Gastrocnemius medialis (tissue), 4 donors: ENCODE data around the gene RBL2. TPM values are rescaled to one million over a fixed set of nuclear protein-coding genes. Genes with fewer than 3 reads are reported as not detected.
"Not testable (repeated sequence)": the region's sequence is repeated elsewhere in the genome, so short reads cannot be mapped to it uniquely, and the experiment has no call there.

ENCODE experiments used
- ATAC-seq, 2 donors: fragments of 150-250 bp; one replicate each; pipeline ENCODE4 v1.9.1; 2016
- DNase-seq, 2 donors: peaks; one replicate each; pipeline ENCODE4 v3.0.0-alpha.2; 2019
- H3K27ac ChIP-seq, 4 donors: fragments of 200-600 bp; sonication (generic); 1 replicate in 1 of 4; 2 replicates in 3 of 4; pipeline ENCODE4 v1.5.1; 2016 to 2018; ENCODE audit warnings: mild to moderate bottlenecking in 2 of 4, moderate library complexity in 1 of 4
- H3K27me3 ChIP-seq, 3 donors: fragments of 200-600 bp; sonication (generic) in 2 of 3; 1 replicate in 1 of 3; 2 replicates in 2 of 3; pipeline versions ENCODE4 v1.5.1 to v1.6.0; 2016 to 2019; ENCODE audit warnings: mild to moderate bottlenecking in 1 of 3, moderate library complexity in 1 of 3
- H3K36me3 ChIP-seq, 2 donors: fragments of 200-600 bp; sonication (generic) in 1 of 2; one replicate each; pipeline ENCODE4 v1.5.1; 2017 to 2018
- H3K4me1 ChIP-seq, 2 donors: fragments of 200-600 bp; sonication (generic) in 1 of 2; one replicate each; pipeline ENCODE4 v1.5.1; 2016 to 2017; ENCODE audit warnings: mild to moderate bottlenecking in 2 of 2
- H3K4me3 ChIP-seq, 4 donors: fragments of 200-600 bp; sonication (generic) in 3 of 4; 1 replicate in 1 of 4; 2 replicates in 3 of 4; pipeline ENCODE4 v1.5.1; 2016 to 2019; ENCODE audit warnings: mild to moderate bottlenecking in 2 of 4
- H3K9me3 ChIP-seq, 3 donors: fragments of 200-600 bp; sonication (generic) in 2 of 3; 1 replicate in 1 of 3; 2 replicates in 2 of 3; pipeline ENCODE4 v1.5.1; 2016 to 2019
- POLR2A ChIP-seq, 2 donors: fragments of 450-650 bp; IDR thresholded peaks; one replicate each; pipeline ENCODE4 v1.6.1; 2017; ENCODE audit warnings: antibody characterized with exemption in 2 of 2, mild to moderate bottlenecking in 2 of 2, moderate library complexity in 2 of 2
- in situ Hi-C, 4 donors: fragments of 200-750 bp; cut with MboI; loops; one replicate each; pipeline versions ENCODE4 v1.15.0 to v1.8.0; 2017; ENCODE audit warnings: low sequenced_read_pairs in 4 of 4
- intact Hi-C: fragments of 100-400 bp; cut with DNase I; formaldehyde crosslinking; loops from one replicate; pipeline ENCODE4 v1.15.1; 2023; ENCODE audit warnings: low total_unique reads
- total RNA-seq, 4 donors: library from RNA; depleted of rRNA; stranded (reverse); fragments of >200 nt; gene quantifications; one replicate each; pipeline versions ENCODE4 v1.1.0 to v1.2.3, GENCODE V29; 2016
- TF ChIP-seq, protein P1 (sequence below), 5 experiments: fragments of 450-650 bp in 3 of 5; fragments of 200-600 bp in 2 of 5; sonication (generic) in 2 of 5; IDR thresholded peaks in 4 of 5; conservative IDR thresholded peaks in 1 of 5; 1 replicate in 4 of 5; 2 replicates in 1 of 5; pipeline ENCODE4 v1.5.1; 2016 to 2019; ENCODE audit warnings: antibody characterized with exemption in 5 of 5, mild to moderate bottlenecking in 3 of 5, moderate library complexity in 3 of 5

The RBL2 gene
- total RNA-seq, 4 donors from 2014 or later: 48.0 to 60.6 (median 58.0) TPM

DNA sequence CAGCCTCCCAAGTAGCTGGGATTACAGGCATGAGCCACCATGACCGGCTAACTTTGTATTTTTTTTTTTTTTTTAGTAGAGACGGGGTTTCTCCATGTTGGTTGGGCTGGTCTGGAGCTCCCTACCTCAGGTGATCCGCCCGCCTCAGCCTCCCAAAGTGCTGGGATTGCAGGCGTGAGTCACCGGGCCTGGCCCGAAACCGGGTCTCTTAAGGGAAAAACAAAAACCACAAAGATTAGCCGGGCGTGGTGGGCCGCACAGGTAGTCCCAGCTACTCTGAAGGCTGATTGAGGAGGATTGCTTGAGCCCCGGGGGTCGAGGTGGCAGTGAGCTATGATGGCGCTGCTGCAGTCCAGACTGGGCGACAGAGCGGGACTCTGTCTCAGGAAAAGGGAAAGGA, 19.9 kb upstream of the RBL2 start:
- Histone ChIP-seq H3K27me3 (no peaks in the 10 kb centered on the region), H3K9me3 (no peaks in the 10 kb centered on the region), H3K4me1 (no peaks in the 10 kb centered on the region), H3K27ac (no peak overlapping the region), H3K4me3 (no peak overlapping the region), H3K36me3 (no peaks in the 10 kb centered on the region)
- in situ Hi-C loops: no loop called here
- TF ChIP-seq POLR2A (IDR thresholded peaks at IDR 0.05): no peak
- TF ChIP-seq, protein P1, sequence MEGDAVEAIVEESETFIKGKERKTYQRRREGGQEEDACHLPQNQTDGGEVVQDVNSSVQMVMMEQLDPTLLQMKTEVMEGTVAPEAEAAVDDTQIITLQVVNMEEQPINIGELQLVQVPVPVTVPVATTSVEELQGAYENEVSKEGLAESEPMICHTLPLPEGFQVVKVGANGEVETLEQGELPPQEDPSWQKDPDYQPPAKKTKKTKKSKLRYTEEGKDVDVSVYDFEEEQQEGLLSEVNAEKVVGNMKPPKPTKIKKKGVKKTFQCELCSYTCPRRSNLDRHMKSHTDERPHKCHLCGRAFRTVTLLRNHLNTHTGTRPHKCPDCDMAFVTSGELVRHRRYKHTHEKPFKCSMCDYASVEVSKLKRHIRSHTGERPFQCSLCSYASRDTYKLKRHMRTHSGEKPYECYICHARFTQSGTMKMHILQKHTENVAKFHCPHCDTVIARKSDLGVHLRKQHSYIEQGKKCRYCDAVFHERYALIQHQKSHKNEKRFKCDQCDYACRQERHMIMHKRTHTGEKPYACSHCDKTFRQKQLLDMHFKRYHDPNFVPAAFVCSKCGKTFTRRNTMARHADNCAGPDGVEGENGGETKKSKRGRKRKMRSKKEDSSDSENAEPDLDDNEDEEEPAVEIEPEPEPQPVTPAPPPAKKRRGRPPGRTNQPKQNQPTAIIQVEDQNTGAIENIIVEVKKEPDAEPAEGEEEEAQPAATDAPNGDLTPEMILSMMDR (IDR thresholded peaks at IDR 0.05 in 4 of 5, conservative IDR thresholded peaks at IDR 0.05 in 1 of 5): no peak
- DNase-seq (no peak), ATAC-seq (no peak)
- intact Hi-C loops: no loop called here

DNA sequence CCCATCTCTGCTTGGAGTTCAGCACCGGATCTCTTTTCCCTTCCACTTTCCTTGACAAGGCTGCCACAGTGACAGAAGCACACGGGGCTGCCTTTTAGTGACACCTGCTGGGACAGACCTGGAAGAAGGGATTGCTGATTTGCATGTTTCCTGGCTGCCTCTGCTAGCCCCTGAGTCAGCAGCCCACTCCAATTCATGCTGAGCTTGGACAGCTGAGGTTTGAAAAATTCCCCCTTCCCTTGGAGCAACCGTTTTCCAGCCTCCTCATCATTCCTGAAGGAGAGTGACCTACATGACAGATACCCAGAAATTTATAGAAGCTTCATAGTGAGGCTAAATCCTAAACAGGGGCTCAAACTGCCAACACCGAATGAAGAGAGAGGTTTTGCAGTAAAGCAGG, 18.8 kb upstream of the RBL2 start:
- TF ChIP-seq, protein P1 (IDR thresholded peaks at IDR 0.05 in 4 of 5, conservative IDR thresholded peaks at IDR 0.05 in 1 of 5): no peak
- no peak for TF ChIP-seq POLR2A (IDR thresholded peaks at IDR 0.05)
- H3K27ac ChIP-seq: no peak overlapping the region
- no peaks in the 10 kb centered on the region for H3K27me3 ChIP-seq
- H3K9me3 ChIP-seq: no peaks in the 10 kb centered on the region
- no peak overlapping the region for H3K4me3 ChIP-seq
- in situ Hi-C loops: no loop called here
- ATAC-seq (no peak), DNase-seq (no peak)
- intact Hi-C loops: no loop called here
- H3K36me3 ChIP-seq: no peaks in the 10 kb centered on the region
- no peaks in the 10 kb centered on the region for H3K4me1 ChIP-seq

DNA sequence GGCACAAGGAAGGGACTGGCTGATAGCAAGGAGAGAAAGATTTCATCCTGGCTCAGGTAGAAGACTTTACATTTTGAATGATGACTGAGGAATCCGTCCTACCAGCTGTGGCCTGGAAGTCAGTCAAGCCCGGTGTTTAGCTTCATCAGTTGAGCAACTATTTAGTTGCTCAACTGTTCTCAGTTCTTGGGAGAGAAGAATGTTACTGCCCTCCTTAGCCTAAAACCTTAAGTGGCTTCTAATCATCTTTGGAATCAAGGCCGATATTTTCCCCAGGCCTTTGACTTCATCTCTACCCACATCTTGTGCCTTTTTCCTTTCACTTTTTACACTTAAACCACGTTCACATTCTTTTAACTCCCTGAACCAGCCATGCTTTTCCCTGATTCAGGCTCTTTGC, 17.3 kb upstream of the RBL2 start:
- H3K4me1 ChIP-seq: no peaks in the 10 kb centered on the region
- in situ Hi-C loops (no loop called here), intact Hi-C loops (no loop called here)
- H3K36me3 ChIP-seq: no peaks in the 10 kb centered on the region
- DNase-seq (no peak), ATAC-seq (peak in 1 of 2 donors; percentile 30)
- H3K27me3 ChIP-seq: no peaks in the 10 kb centered on the region
- H3K27ac ChIP-seq: no peak overlapping the region
- no peaks in the 10 kb centered on the region for H3K9me3 ChIP-seq
- no peak overlapping the region for H3K4me3 ChIP-seq
- TF ChIP-seq, protein P1 (IDR thresholded peaks at IDR 0.05 in 4 of 5, conservative IDR thresholded peaks at IDR 0.05 in 1 of 5): no peak
- no peak for TF ChIP-seq POLR2A (IDR thresholded peaks at IDR 0.05)

DNA sequence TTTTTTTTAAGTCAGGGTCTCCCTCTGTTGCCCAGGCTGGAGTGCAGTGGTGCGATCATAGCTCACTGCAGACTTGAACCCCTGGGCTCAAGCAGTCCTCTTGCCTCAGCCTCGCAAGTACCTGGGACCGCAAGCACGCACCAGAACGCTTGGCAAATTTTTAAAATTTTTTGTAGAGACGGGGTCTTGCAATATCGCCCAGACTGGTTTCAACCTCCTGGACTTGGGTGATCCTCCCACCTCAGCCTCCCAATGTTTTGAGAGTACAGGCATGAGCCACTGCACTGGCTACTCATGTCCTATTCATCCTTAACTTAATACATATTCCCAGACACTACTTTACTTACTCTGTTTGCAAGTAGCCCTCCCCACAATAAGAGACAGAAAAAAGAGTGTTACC, 16.3 kb upstream of the RBL2 start:
- ATAC-seq (no peak), DNase-seq (no peak)
- no peaks in the 10 kb centered on the region for H3K27me3 ChIP-seq
- in situ Hi-C loops: no loop called here
- H3K9me3 ChIP-seq: no peaks in the 10 kb centered on the region
- TF ChIP-seq POLR2A (IDR thresholded peaks at IDR 0.05): no peak
- TF ChIP-seq, protein P1 (IDR thresholded peaks at IDR 0.05 in 4 of 5, conservative IDR thresholded peaks at IDR 0.05 in 1 of 5): no peak
- no peaks in the 10 kb centered on the region for H3K4me1 ChIP-seq
- no peak overlapping the region for H3K27ac ChIP-seq
- no peak overlapping the region for H3K4me3 ChIP-seq
- no peaks in the 10 kb centered on the region for H3K36me3 ChIP-seq
- intact Hi-C loops: no loop called here

DNA sequence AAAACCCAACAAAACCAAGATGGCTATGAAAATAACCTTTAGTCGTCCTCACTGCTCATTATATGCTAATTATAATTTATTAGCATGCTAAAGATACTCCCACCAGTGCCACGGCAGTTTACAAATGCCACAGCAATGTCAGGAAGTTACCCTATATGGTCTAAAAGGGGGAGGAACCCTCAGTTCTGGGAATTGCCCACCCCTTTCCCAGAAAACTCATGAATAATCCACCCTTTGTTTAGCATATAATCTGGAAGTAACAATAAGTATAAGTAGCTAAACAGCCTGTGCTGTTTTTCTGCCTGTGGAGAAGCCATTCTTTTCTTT, 14.9 kb upstream of the RBL2 start:
- H3K27me3 ChIP-seq, ATAC-seq, H3K36me3 ChIP-seq, H3K4me1 ChIP-seq, H3K9me3 ChIP-seq, H3K4me3 ChIP-seq, H3K27ac ChIP-seq, in situ Hi-C loops, intact Hi-C loops, DNase-seq: not testable (repeated sequence)
